ENCODE data around the gene ZCCHC7. TPM values are rescaled to one million over a fixed set of nuclear protein-coding genes. Genes with fewer than 3 reads are reported as not detected.

ZCCHC7 gene
- total RNA-seq, 1 experiment from 2014 or later: 31.2 TPM

GRCh38 chr9:37255187-37255586 lies 134.8 kb downstream of the ZCCHC7 start:
- no peak for DNase-seq (ENCODE audit: low read depth, low spot score)
- CTCF ChIA-PET: no interaction called here
- RAD21 ChIA-PET (ENCODE audit: low non-redundant PET in 1 of 2, low total read pairs in 2 of 2, uncharacterized antibody in 2 of 2, unreplicated experiment in 2 of 2): no interaction called here
- no peaks in the 10 kb centered on the region for H3K4me1 ChIP-seq (ENCODE audit: control insufficient read depth in 1 of 2, insufficient read depth in 2 of 2, low read length in 2 of 2)
- no peak overlapping the region for H3K9ac ChIP-seq (ENCODE audit: low read length)
- no peaks in the 10 kb centered on the region for H4K20me1 ChIP-seq (ENCODE audit: insufficient read depth)
- H3K27ac ChIP-seq (ENCODE audit: low read depth, low read length): no peak overlapping the region
- no peak overlapping the region for H3K4me2 ChIP-seq (ENCODE audit: low read length)
- no peaks in the 10 kb centered on the region for H3K36me3 ChIP-seq (ENCODE audit: control insufficient read depth in 1 of 2, insufficient read depth in 2 of 2, low read length in 2 of 2)
- no peaks in the 10 kb centered on the region for H3K9me3 ChIP-seq (ENCODE audit: control insufficient read depth in 1 of 2, insufficient read depth in 1 of 2, low read depth in 1 of 2, low read length in 2 of 2)
- peaks cover 11% of the 10 kb centered on the region; the same call in 1 of the 2 replicates for H3K79me2 ChIP-seq (ENCODE audit: insufficient read depth, low read length)
- H3K4me3 ChIP-seq (replicated peaks in 1 of 2; ENCODE audit: low read depth in 1 of 2, low read length in 2 of 2): no peak overlapping the region
- no peaks in the 10 kb centered on the region for H3K27me3 ChIP-seq (ENCODE audit: insufficient read depth, low read length)
- ATAC-seq: no peak
- POLR2A ChIA-PET: no interaction called here
- BruUV-seq (replicated peaks): no TSS peak
- no peaks in the 10 kb centered on the region; the same call in 1 of the 2 replicates for H3K9me2 ChIP-seq (ENCODE audit: insufficient read depth)
- TF ChIP-seq RAD21 (IDR thresholded peaks at IDR 0.05; ENCODE audit: low read depth) (no peak), YY1 (IDR thresholded peaks at IDR 0.05; ENCODE audit: extremely low read depth, insufficient replicate concordance, low read depth, low read length) (no peak), SRF (IDR thresholded peaks at IDR 0.05; ENCODE audit: low read depth) (no peak), ATF3 (IDR thresholded peaks at IDR 0.05) (no peak), EZH2 (IDR thresholded peaks at IDR 0.05) (no peak)
- intact Hi-C loops (cut with micrococcal nuclease): no loop called here
- no peak overlapping the region for H2AFZ ChIP-seq (ENCODE audit: low read depth, low read length, poor library complexity, severe bottlenecking)

- Histone ChIP-seq H2AFZ (ENCODE audit: low read depth, low read length, poor library complexity, severe bottlenecking) (no peak overlapping the region), H3K36me3 (ENCODE audit: control insufficient read depth in 1 of 2, insufficient read depth in 2 of 2, low read length in 2 of 2) (no peaks in the 10 kb centered on the region), H3K79me2 (ENCODE audit: insufficient read depth, low read length) (peaks cover 11% of the 10 kb centered on the region; the same call in 1 of the 2 replicates), H3K4me3 (replicated peaks in 1 of 2; ENCODE audit: low read depth in 1 of 2, low read length in 2 of 2) (no peak overlapping the region), H3K4me2 (ENCODE audit: low read length) (no peak overlapping the region), H3K9me2 (ENCODE audit: insufficient read depth) (no peaks in the 10 kb centered on the region; the same call in 1 of the 2 replicates), H3K9me3 (ENCODE audit: control insufficient read depth in 1 of 2, insufficient read depth in 1 of 2, low read depth in 1 of 2, low read length in 2 of 2) (no peaks in the 10 kb centered on the region), H3K9ac (ENCODE audit: low read length) (no peak overlapping the region), H3K27me3 (ENCODE audit: insufficient read depth, low read length) (no peaks in the 10 kb centered on the region), H3K27ac (ENCODE audit: low read depth, low read length) (no peak overlapping the region), H4K20me1 (ENCODE audit: insufficient read depth) (no peaks in the 10 kb centered on the region), H3K4me1 (ENCODE audit: control insufficient read depth in 1 of 2, insufficient read depth in 2 of 2, low read length in 2 of 2) (no peaks in the 10 kb centered on the region)
- ATAC-seq: no peak
- no peak for TF ChIP-seq TCF7L2 (IDR thresholded peaks at IDR 0.05; ENCODE audit: borderline replicate concordance, extremely low read depth, insufficient read depth, insufficient read length)
- TF ChIP-seq SP1 (IDR thresholded peaks at IDR 0.05; ENCODE audit: low read depth): no peak
- TF ChIP-seq REST (IDR thresholded peaks at IDR 0.05; ENCODE audit: low read depth): no peak
- TF ChIP-seq ELF1 (IDR thresholded peaks at IDR 0.05; ENCODE audit: borderline replicate concordance, low read depth): no peak
- TF ChIP-seq ZBTB33 (IDR thresholded peaks at IDR 0.05; ENCODE audit: extremely low read depth, insufficient replicate concordance, low read length): no peak
- no peak for TF ChIP-seq EGR1 (IDR thresholded peaks at IDR 0.05; ENCODE audit: low read depth)
- no peak for TF ChIP-seq MAX (IDR thresholded peaks at IDR 0.05)
- TF ChIP-seq ZFX (IDR thresholded peaks at IDR 0.05): no peak
- no peak for TF ChIP-seq SRF (IDR thresholded peaks at IDR 0.05; ENCODE audit: low read depth)
- CTCF ChIA-PET: no interaction called here
- no TSS peak for BruUV-seq (replicated peaks)
- RAD21 ChIA-PET (ENCODE audit: low non-redundant PET in 1 of 2, low total read pairs in 2 of 2, uncharacterized antibody in 2 of 2, unreplicated experiment in 2 of 2): no interaction called here
- intact Hi-C loops (cut with micrococcal nuclease): no loop called here
- POLR2A ChIA-PET: no interaction called here
- no peak for DNase-seq (ENCODE audit: low read depth, low spot score)
Observed at GRCh38 chr9:37255944-37256862, 135.8 kb downstream of the ZCCHC7 start.

Measured in HCT116 (cell line).